Endothelial cell of umbilical vein (primary cell): ENCODE data around the gene SRD5A1.

Source experiments
- GATA2 ChIP-seq: IDR thresholded peaks from 2 replicates; pipeline ENCODE4 v1.7.0; 2011; ENCODE audit warnings: low read depth, mild to moderate bottlenecking, moderate library complexity, mixed read lengths, low read length; ENCODE audit not compliant: insufficient read length, insufficient read depth
- POLR2A ChIP-seq: IDR thresholded peaks from 2 replicates; pipeline ENCODE4 v1.6.1; 2012; ENCODE audit warnings: low read depth, mild to moderate bottlenecking, control low read depth, low read length
- TF ChIP-seq, protein P1 (sequence below), 2 donors: IDR thresholded peaks; 1 replicate in 1 of 2; 2 replicates in 1 of 2; pipeline ENCODE4 v1.5.1; 2011; ENCODE audit warnings: low read length in 2 of 2, mild to moderate bottlenecking in 2 of 2, moderate library complexity in 2 of 2, control low read depth in 1 of 2, inconsistent platforms in 1 of 2, low read depth in 1 of 2; ENCODE audit not compliant: insufficient read depth in 1 of 2; ENCODE audit errors: extremely low read depth in 1 of 2

DNA sequence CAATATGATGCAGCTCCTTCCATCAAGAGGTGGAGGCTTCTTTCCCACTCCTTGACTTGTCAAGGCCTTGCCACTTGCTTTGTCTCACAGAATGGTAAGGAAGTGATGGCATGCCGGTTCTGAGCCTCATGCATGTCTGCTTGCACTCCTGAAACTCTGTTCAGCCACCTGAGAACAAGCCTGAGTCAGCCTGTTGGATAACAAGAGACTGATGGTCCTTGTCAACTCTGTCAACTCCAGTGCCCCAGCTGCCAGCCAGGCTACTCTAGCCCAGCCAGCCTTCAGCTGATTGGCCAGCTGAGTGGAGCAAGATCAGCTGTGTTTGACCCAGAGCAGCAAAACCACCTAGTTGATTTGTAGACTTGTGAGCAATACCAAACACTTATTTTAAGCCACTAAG is 75.6 kb downstream of the SRD5A1 start:
- TF ChIP-seq POLR2A (no peak), GATA2 (no peak)
- TF ChIP-seq, protein P1, sequence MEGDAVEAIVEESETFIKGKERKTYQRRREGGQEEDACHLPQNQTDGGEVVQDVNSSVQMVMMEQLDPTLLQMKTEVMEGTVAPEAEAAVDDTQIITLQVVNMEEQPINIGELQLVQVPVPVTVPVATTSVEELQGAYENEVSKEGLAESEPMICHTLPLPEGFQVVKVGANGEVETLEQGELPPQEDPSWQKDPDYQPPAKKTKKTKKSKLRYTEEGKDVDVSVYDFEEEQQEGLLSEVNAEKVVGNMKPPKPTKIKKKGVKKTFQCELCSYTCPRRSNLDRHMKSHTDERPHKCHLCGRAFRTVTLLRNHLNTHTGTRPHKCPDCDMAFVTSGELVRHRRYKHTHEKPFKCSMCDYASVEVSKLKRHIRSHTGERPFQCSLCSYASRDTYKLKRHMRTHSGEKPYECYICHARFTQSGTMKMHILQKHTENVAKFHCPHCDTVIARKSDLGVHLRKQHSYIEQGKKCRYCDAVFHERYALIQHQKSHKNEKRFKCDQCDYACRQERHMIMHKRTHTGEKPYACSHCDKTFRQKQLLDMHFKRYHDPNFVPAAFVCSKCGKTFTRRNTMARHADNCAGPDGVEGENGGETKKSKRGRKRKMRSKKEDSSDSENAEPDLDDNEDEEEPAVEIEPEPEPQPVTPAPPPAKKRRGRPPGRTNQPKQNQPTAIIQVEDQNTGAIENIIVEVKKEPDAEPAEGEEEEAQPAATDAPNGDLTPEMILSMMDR (IDR thresholded peaks at IDR 0.05; ENCODE audit: extremely low read depth in 1 of 2, insufficient read depth in 1 of 2, low read depth in 1 of 2, low read length in 2 of 2) = no peak
